Nucleus accumbens (tissue), 56 donors: ENCODE measurements around the gene WDR49.
A peak's percentile ranks its signal among the peaks of the same experiment; 100 is the strongest.

Source experiments
- DNase-seq, 56 donors: peaks; one replicate each; lab custom pipeline; 2025; lab: John Stamatoyannopoulos, UW

The WDR49 gene

DNA sequence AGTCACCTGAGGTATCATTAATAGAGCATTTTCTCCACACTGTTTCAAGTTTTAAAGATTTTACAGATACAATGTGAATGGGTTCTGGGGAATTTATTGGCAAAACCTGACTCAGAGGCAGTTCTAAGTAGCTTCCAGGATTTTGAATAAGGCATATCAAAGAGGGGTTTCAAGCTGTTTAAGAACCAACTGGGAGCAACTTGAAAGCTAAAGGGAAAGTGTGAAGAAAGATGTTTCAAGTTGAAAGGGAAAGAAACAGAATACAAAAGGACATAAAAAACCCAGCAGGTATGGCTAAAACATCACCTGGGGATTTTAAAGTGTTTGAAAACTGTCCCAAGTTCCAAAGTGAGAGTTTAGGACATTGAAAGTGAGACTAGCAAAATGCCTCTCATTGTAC, 162.1 kb downstream of the WDR49 start:
- DNase-seq = no peak

DNA sequence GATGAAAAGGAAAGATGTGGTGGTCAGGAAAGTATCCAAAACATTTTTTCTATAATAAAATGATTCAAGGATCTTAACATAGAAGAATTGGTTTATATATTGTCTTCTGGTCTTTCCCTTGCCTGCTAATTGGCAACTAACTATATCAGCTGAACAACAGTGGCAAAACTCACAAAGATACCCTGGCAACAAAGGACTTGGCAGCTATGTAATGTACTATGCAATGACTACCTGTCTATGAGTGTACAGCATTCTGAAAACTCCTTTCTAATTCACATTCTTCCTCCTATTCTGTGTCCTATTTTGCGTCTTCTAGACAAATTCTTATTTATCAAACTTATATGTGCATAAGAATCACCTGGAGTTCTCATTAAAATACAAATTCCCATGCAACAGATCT, 164.2 kb downstream of the WDR49 start:
- no peak for DNase-seq

DNA sequence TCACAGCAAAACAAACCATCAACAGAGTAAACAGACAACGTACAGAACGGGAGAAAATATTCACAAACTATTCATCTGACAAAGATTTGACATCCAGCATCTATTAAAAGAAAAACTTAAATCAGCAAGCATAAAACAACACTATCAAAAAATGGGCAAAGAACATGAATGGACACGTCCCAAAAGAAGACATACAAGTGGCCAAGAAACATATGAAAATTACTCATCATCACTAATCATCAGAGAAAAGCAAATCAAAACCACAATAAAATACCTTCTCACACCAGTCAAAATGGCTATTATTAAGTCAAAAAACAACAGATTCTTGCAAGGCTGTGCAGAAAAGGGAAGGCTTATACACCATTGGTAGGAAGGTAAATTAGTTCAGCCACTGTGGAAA, 166.2 kb downstream of the WDR49 start:
- DNase-seq = no peak

DNA sequence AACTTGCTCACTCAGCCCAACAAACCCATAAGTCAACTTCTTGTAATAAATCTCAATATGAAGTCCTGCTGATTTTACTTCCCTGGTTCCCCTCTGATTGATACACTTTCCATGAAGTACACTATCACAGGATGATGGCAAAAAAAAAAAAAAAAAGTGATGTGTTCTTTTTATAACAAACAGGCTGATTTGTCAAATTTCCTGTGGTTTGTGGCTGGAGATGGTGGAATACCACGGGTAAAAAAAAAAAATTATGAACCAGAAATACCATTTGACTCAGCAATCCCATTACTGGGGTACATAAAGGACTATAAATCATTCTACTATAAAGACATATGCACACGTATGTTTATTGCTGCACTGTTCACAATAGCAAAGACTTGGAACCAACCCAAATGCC, 169.2 kb downstream of the WDR49 start:
- no peak for DNase-seq

DNA sequence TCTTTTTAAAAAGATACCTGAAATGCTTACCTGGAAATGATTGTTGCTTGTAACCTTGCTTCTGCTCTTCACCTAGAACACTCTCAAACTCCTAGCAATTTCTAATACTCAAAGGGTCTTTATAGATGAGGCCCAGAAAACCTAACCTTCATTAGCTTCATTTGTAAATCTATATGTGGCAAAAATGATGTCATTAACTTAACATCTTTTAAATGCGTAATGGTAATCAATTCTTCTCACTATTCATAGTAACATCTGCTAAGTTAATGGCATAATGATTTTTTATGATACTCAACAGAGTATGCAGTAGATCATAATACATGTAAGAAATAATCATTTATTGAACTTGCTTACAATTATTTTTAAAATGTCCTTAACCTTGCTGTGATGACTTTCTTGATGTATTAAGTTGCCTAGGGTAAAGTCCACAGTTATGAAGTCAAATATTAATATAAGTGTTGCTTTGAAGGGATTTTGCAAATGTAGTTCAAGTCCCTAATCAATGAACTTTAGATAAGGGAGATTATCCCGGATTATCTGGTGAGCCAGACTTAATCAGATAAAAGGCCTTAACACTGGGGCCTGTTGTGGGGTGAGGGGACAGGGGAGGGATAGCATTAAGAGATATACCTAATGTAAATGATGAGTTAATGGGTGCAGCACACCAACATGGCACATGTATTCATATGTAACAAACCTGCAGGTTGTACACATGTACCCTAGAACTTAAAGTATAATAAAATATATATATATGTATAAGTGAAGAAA, 169.8 kb downstream of the WDR49 start:
- DNase-seq = no peak

DNA sequence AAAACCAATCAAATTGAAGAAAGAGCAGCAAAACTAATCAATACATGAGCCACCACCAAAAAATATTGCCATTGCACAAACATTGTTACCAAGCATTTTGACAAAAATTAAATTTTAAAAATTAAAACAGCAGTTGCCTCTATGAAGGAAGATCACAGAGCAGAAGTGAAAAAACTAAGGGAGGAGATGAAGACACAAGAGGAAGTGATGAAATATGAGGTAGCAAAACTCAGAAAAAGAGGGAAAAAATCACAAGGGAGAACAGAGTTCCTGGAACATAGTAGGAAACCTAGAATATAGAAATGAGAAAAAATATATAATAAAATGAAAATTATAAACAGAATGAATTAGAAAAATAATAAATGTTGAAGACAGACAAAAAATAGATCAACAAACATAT, 172.6 kb downstream of the WDR49 start:
- no peak for DNase-seq

DNA sequence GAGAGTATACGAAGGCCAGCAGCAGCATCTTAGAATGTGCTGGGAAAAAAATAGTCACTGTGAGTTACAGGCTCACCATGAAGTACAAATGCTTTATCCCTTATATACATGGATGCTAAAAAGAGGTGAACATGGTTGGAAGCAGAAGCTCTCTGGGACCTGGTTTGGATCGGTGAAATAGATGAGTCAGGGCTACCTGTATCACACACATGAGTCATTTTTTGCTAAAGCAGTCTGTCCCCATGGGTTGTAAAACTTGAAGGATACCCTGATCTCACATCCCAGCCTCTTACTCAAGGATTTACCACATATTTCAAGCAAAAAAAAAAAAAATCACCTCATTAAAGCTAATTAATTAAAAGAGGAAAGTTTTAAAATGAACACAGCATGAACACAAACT, 173.0 kb downstream of the WDR49 start:
- DNase-seq = no peak

DNA sequence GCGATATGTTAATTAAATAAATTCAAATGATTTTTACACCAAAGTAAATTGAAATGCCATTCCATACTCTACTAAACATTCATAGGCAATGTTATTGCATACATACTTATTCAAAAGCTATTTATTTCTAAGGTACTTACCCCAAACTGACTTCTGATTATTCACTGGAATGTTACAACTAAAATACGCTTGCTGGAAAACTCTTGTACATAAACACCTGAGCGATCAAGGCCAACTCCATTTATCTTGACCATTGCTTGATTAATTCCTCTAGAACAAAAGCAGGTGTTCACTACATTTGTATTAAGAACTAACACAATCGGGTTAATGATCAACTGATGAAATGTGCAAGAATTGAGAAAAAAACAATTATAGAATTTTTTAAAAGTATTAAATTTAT, 179.9 kb downstream of the WDR49 start, which contains the start of gene SERPINI2:
Gene SERPINI2, minus strand, starts transcription at position 180 of the 400 bp plus-strand sequence. CDS start 2,208 bp downstream, outside the sequence.
- no peak for DNase-seq

DNA sequence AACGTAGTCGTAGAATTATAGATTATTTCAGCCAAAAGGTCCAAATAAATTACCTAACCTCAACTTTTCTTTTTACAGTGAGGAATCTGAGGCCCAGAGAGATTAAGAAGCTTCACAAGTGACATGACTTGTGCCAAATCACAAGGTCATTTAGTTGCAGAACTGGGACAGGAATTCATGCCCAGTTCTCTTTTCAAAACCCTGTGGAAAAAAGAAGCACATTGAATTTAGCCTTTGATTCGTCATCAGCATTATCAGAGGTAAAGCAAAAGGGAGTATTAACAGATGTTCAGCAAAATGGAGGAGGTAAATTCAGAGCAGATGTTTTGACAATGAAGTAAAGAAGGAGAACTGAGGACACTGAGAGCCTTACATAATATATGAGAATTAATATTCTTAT, 184.4 kb downstream of the WDR49 start:
- no peak for DNase-seq

DNA sequence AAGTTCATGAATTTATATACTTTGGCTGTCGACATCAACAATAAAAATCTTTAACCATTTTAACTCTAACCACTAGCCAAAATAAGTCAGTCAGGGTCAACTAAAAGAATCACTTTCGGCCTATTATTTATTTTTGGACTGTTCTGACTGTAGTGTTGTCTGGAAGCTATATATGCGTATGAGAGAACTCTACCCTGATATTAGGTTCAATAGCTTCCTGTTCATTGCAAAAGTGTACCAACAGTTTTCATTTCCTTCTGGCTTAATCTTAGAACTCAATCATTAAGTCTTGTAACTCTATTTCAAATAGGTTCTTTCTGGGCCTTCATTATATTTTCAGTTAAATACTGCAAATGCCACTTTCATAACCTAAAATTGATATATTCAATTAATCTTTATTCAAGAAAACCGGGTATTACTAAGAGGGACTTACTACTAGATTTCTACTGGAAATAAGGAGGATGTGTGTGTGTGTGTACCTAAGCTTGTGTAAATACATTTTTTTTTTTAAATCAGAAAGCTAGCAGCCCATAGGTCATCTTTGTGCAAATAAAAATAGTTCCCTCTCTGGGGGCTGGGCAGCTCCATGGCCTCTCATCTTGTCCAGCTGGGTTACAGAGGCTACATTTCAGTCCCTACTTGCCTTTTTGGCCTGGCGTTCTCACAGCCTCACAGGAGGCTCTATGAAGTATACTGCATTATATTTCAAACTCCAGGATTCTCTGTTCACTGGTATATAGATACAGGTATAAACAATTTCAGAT, 185.7 kb downstream of the WDR49 start:
- no peak for DNase-seq

DNA sequence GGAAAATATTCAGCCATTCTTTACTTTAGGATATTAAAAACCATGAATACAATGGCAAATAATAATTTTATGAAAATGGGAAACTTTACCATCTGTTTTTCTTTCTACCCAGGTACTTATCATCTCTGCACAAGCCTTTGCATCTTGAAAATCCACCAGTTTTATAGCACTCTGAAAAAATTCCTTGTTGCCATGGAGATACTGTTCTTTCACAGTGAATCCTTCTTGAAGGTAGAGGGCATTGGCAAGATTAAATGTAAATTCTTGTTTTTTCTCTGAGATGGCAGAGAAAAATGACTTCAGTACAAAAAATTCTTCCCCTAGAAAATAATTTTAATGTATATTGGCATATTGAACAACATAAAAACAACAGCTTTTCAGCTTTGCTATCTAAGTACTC, 186.8 kb downstream of the WDR49 start:
- DNase-seq = no peak

DNA sequence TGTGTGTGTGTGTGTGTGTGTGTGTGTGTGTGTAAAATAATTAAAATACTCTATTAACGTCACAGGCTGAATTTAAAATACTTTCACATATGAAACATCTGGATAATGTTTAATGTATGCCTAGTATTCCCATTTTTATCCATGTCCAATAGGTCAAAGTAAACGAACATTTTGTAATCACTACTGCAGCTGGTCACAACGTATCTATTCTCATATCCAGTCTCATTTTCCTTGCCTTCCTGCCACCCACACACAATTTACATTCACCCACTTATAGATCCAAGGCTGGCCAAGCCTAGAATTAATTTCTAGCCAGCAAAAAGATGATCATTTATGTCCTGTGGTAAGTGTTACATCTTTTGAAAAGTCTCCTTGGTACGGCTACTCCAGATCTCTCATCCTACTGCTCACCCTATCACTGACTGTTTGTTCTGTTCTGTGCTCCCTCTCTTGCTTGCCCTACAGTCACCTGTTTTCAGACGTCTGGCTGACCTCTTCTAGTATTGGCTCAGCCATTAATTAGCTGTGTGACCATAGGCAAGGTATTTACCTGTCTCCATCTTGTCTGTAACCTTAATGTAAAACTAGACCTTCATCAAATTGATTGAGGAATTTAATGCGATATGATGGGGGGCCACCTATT, 197.5 kb downstream of the WDR49 start:
- DNase-seq = no peak

DNA sequence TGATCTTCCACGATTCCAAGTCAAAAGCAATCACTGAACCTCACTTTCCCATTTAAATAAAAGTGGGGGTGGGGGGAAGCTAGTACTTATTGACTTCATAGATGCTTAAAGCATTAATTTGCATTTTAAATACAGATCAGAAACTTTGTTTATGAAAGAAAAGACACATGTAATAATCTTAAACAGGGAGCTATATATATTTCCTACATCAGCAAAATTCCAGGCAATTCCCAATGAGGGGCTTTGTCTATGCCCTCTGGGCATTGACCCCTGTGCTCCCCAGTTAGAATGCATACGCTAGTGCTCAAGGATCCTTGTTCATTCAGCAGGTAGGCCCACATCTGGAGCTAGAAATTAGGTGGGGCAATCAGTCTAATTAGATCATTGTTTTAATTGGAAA, 199.9 kb downstream of the WDR49 start:
- DNase-seq = no peak

DNA sequence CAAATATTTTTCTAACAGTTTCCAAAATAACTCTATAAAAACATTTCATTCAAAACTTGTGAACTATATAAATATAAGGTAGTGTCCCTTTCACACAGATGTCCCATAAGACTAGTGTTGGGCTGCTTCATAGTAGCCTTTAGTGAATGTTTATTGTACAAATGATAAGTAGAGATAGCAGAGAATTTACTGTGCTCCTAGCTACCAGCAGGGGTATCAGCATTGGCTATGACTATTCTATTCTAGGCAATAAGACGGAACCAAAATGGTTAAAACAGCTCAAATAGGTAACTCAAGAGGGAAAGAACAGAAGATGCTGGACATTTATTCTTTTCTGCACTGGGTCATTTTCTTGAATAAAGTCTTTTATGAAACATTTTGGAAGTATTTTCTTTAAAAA, 202.5 kb downstream of the WDR49 start:
- no peak for DNase-seq

DNA sequence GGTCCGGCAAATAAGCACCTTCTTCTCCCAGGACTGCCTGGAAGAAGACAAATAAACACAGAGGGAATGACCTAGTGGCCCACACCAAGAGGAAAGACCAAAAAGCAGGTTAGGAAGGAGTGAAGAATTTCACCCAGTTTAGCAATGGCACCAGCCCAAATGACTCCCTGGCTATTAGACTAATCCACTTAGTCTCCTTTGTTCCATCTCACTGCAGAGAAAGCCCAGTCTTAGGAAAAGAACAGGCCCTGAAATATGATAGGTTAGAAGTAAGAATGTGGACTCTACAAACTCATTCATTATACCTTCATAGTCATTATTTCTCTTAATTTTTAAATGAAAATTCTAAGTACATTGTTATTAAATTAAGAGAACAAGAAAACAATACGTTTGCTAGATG, 203.1 kb downstream of the WDR49 start:
- DNase-seq = no peak

DNA sequence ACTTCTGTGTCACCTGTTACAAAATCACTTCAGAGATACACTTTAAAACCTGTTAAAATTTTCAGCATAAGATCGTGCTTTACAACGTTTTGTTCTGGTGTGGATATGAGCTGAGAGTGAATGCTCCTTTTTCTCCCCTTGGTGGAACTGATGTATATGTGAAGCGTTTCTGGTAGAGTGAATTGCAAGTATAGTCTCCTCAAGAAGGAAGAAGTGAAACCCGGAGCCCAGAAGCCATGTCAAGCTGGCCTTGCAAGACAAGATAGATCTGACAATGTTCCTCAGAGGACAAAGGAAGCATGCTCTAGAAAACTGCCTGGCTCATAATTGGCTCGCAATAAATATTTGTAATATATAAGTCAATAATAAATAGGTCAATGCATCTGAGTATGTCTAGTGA, 203.5 kb downstream of the WDR49 start:
- no peak for DNase-seq

DNA sequence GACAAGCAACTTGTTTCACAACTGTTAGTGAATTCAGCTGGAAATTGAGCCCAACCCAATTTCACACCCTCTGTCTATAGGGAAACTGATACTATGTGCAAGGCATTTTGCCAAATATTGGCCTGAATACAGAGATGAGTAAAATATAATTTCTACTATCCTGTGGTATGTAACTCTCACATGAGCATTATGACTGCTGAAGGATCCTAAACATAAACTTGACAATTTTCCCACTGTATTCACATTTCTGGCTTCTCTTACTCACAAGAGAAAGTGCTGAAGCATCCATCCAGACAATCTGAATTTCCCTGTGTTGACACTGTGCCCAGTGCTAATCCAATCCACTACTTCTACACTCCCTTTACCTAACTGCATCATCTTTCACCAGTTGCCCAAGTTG, 208.3 kb downstream of the WDR49 start:
- DNase-seq = no peak

DNA sequence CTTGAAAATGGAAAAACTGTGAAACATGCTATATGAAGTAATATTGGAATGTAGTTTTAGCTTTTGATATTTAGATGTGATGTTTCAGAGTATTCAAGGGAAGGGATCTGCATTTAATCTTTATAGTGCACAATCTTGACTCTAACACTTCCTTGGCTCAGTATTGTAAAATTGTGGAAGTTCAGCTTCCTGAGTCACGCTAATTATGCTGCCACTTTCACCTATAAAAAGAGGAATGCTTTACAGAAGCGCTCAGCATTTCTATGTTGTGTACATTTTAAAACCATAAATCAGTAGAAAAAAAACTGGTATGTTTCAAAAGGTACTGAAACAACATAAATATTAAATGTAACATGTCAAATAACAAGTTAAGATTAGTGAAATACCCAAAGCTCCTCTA, 212.5 kb downstream of the WDR49 start:
- no peak for DNase-seq

DNA sequence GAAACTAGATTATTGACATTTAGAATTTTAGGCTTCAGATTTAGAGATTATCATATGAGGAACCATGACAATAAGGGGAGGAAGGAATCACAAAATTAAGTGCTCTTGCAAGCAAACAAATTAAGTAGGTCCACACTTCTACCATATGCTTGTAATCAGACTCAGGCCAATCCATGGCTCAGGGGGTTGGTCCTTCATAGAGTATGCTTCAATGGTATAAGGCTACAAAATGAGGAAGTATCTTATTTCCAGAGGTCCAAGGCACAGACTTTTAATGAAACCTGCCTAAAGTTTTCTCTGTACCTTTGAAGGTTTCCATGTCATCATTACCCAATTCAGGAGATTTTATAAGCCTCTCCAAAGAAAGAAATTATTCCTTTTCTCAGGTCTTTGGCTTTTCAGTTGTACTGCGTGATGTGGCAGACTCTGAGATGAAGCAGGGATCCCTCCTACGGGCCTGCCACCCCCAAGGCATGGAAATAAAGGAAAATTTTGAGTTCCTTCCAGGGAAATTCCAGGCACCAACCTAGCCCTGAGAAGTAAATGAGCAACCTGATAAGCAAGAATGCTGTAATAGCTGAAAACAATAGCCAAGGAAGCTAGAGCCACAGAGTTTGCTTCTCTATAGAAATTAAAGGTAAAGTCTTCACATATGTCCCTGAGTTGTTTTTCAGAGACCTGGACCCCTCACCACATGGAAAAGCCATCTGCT, 216.2 kb downstream of the WDR49 start:
- peak in 7 of 56 donors; percentile 2 to 16 (median 6) for DNase-seq
